ENCODE data around the gene ARHGAP45.

DNA sequence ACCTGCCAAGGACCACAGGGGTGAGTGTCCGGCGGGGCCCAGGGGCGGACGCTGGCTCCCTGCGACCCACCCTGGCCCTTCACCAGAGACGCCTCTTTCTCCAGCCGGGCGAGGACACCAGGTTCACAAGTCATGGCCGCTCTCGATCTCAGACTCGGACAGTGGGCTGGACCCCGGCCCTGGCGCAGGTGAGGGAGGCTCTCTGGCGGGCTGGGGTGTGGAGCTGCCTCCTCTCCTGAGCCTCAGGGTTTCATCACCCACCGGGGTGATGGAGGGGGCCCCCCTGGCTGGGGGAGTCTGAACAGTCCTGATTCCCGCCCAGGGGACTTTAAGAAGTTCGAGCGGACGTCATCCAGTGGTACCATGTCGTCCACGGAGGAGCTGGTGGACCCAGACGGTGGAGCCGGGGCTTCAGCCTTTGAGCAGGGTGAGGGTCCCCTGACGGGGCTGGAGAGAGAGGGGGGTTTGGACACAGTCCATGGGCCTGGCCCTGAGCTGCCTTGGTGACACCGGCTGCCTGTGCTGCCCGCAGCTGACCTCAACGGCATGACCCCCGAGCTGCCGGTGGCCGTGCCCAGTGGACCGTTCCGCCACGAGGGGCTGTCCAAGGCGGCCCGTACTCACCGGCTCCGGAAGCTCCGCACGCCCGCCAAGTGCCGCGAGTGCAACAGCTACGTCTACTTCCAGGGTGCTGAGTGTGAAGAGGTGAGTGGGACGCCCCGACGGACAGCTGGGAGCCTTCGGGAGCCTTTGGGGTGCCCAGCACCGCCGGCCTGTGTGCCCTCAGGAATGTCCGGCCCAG lies 13.6 kb downstream of the ARHGAP45 start:
- TF ChIP-seq CTCF (IDR thresholded peaks at IDR 0.05) (no peak), POLR2A (IDR thresholded peaks at IDR 0.05) (no peak)

All from testis (tissue), 2 donors.